ENCODE data around the gene CELSR1.

DNA sequence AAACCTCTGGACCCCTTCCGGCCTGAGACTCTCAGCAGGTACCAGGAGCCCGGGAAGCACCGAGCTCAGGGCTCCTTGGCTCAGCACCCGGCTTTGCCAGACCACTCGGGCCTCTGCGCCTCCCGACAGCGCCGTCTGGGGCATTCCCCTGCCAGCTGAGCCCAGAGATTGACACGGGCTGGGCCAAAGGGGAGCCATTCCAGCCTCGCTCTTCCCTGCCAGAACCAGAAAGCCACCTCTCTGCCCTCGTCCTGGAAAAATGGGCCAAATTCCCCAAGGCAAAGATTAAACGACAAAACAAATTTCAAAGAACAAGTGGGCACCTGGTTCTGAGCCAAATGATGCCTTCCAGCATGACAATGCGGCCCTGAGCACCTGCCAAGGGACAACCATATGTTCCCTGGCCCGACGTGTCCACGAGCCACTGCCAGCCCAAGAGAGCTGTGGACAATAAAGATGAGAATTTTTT is 59.3 kb downstream of the CELSR1 start:
- TF ChIP-seq CTCF (IDR thresholded peaks at IDR 0.05) (no peak), POLR2A (IDR thresholded peaks at IDR 0.05) (no peak)

Measured in thyroid gland (tissue), 4 donors.